ENCODE results near the gene GABRB3. TPM values are rescaled to one million over a fixed set of nuclear protein-coding genes. Genes with fewer than 3 reads are reported as not detected.

GABRB3 gene
- polyA plus RNA-seq, 1 donor from 2014 or later: 78.3 TPM

DNA sequence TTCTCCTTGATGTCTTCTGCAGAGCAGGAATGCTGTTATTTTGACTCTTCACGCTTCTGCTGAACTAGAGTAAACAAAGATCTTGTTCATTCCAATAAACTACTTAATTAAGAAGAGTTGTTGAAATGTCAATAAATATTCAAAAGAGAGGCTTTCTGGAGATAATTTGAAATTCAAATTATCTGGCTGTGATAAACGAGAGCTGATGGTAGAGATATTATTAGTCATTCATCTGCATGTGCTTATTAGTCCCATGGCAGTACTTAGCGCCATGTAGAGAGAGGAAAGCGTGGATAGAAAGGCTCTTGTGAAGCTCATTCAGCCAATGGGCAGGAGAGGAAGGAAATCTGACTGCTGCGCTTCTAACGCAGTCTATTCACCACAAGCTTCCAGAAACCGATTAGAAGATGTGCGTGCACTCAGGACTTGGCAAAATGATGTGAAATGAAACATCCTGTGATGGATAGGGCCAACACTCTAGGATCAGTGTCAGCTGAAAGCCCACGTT, 251.1 kb downstream of the GABRB3 start:
- Histone ChIP-seq H2AFZ (ENCODE audit: low read depth, low read length) (no peak overlapping the region), H3K79me2 (replicated peaks; ENCODE audit: insufficient read depth, low read length) (no peaks in the 10 kb centered on the region), H3F3A (ENCODE audit: insufficient read depth, low read length, poor library complexity, severe bottlenecking) (no peaks in the 10 kb centered on the region), H3K9me3 (ENCODE audit: low read length) (no peaks in the 10 kb centered on the region), H3K4me3 (ENCODE audit: low read length) (peak overlapping the region; percentile 38), H3K9me2 (ENCODE audit: insufficient read depth, low read length) (no peaks in the 10 kb centered on the region), H3K36me3 (ENCODE audit: insufficient read depth, low read length) (no peaks in the 10 kb centered on the region), H3K27me3 (ENCODE audit: insufficient read depth, low read depth, low read length) (no peaks in the 10 kb centered on the region), H4K20me1 (ENCODE audit: insufficient read depth) (no peaks in the 10 kb centered on the region), H3K4me2 (ENCODE audit: low read length) (no peak overlapping the region), H3K27ac (ENCODE audit: low read length) (peak overlapping the region; percentile 26), H3K9ac (ENCODE audit: low read length) (no peak overlapping the region)
- TF ChIP-seq MXI1 (conservative IDR thresholded peaks at IDR 0.05; ENCODE audit: poor library complexity, severe bottlenecking): no peak

DNA sequence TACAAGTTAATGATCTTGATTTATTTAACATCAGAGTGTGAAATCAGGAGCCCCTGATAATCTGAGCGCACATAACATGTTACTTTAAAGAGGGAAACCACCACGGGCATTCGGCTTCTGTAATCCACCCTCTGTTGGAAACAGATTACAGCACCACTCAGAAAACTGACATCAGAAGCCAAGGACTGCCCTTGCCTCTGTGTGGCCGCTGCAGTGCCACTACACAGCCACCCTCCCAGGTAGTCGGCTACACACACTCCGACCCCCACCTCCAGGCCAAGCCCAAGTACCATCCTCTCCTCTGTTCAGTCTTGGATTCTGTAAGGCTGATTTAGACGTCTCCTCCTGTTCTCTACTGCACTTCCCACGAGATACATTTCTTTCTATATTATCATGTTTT, 251.7 kb downstream of the GABRB3 start:
- Histone ChIP-seq H3K36me3 (ENCODE audit: insufficient read depth, low read length) (no peaks in the 10 kb centered on the region), H4K20me1 (ENCODE audit: insufficient read depth) (no peaks in the 10 kb centered on the region), H3F3A (ENCODE audit: insufficient read depth, low read length, poor library complexity, severe bottlenecking) (no peaks in the 10 kb centered on the region), H3K9me3 (ENCODE audit: low read length) (no peaks in the 10 kb centered on the region), H3K9me2 (ENCODE audit: insufficient read depth, low read length) (no peaks in the 10 kb centered on the region), H3K4me2 (ENCODE audit: low read length) (no peak overlapping the region), H3K79me2 (replicated peaks; ENCODE audit: insufficient read depth, low read length) (no peaks in the 10 kb centered on the region), H2AFZ (ENCODE audit: low read depth, low read length) (no peak overlapping the region), H3K27ac (ENCODE audit: low read length) (no peak overlapping the region), H3K27me3 (ENCODE audit: insufficient read depth, low read depth, low read length) (no peaks in the 10 kb centered on the region), H3K9ac (ENCODE audit: low read length) (no peak overlapping the region), H3K4me3 (ENCODE audit: low read length) (no peak overlapping the region)
- TF ChIP-seq MXI1 (conservative IDR thresholded peaks at IDR 0.05; ENCODE audit: poor library complexity, severe bottlenecking) (no peak), EP300 (conservative IDR thresholded peaks at IDR 0.05; ENCODE audit: poor library complexity, severe bottlenecking) (no peak), RAD21 (conservative IDR thresholded peaks at IDR 0.05) (no peak), SMC3 (conservative IDR thresholded peaks at IDR 0.05; ENCODE audit: poor library complexity) (no peak), EZH2 (IDR thresholded peaks at IDR 0.05; ENCODE audit: borderline replicate concordance, insufficient read depth, low read length, poor library complexity, severe bottlenecking) (no peak), POLR2AphosphoS5 (IDR thresholded peaks at IDR 0.05) (no peak), TAF1 (IDR thresholded peaks at IDR 0.05; ENCODE audit: low read depth) (no peak)
- TF ChIP-seq, protein P1, sequence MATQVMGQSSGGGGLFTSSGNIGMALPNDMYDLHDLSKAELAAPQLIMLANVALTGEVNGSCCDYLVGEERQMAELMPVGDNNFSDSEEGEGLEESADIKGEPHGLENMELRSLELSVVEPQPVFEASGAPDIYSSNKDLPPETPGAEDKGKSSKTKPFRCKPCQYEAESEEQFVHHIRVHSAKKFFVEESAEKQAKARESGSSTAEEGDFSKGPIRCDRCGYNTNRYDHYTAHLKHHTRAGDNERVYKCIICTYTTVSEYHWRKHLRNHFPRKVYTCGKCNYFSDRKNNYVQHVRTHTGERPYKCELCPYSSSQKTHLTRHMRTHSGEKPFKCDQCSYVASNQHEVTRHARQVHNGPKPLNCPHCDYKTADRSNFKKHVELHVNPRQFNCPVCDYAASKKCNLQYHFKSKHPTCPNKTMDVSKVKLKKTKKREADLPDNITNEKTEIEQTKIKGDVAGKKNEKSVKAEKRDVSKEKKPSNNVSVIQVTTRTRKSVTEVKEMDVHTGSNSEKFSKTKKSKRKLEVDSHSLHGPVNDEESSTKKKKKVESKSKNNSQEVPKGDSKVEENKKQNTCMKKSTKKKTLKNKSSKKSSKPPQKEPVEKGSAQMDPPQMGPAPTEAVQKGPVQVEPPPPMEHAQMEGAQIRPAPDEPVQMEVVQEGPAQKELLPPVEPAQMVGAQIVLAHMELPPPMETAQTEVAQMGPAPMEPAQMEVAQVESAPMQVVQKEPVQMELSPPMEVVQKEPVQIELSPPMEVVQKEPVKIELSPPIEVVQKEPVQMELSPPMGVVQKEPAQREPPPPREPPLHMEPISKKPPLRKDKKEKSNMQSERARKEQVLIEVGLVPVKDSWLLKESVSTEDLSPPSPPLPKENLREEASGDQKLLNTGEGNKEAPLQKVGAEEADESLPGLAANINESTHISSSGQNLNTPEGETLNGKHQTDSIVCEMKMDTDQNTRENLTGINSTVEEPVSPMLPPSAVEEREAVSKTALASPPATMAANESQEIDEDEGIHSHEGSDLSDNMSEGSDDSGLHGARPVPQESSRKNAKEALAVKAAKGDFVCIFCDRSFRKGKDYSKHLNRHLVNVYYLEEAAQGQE (IDR thresholded peaks at IDR 0.05; ENCODE audit: borderline replicate concordance): no peak
- TF ChIP-seq, protein P2, sequence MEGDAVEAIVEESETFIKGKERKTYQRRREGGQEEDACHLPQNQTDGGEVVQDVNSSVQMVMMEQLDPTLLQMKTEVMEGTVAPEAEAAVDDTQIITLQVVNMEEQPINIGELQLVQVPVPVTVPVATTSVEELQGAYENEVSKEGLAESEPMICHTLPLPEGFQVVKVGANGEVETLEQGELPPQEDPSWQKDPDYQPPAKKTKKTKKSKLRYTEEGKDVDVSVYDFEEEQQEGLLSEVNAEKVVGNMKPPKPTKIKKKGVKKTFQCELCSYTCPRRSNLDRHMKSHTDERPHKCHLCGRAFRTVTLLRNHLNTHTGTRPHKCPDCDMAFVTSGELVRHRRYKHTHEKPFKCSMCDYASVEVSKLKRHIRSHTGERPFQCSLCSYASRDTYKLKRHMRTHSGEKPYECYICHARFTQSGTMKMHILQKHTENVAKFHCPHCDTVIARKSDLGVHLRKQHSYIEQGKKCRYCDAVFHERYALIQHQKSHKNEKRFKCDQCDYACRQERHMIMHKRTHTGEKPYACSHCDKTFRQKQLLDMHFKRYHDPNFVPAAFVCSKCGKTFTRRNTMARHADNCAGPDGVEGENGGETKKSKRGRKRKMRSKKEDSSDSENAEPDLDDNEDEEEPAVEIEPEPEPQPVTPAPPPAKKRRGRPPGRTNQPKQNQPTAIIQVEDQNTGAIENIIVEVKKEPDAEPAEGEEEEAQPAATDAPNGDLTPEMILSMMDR (IDR thresholded peaks at IDR 0.05; ENCODE audit: poor library complexity, severe bottlenecking): no peak

DNA sequence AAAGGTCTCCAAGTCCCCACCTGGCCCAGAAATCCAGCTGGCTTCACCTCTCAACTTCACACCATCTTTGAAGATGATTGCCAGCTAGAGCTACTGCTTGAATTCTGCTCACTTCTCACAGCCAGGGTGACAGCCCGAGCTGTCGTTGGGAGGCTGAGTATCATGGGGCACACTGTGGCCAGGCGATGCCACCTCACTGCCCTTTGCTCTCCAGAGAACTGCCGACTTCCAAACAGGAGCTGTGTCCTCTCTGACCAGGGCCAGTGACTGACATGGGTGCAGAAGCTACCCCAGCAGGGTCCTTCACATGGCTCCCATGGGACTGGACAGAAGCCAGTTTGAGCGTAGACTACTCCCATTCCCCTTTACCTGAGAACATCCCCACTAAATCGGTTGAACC, 254.0 kb downstream of the GABRB3 start:
- no peaks in the 10 kb centered on the region for H3K36me3 ChIP-seq (ENCODE audit: insufficient read depth, low read length)
- TF ChIP-seq RAD21 (conservative IDR thresholded peaks at IDR 0.05) (no peak), POLR2AphosphoS5 (IDR thresholded peaks at IDR 0.05) (no peak), EP300 (conservative IDR thresholded peaks at IDR 0.05; ENCODE audit: poor library complexity, severe bottlenecking) (no peak), EZH2 (IDR thresholded peaks at IDR 0.05; ENCODE audit: borderline replicate concordance, insufficient read depth, low read length, poor library complexity, severe bottlenecking) (no peak), TAF1 (IDR thresholded peaks at IDR 0.05; ENCODE audit: low read depth) (no peak), SMC3 (conservative IDR thresholded peaks at IDR 0.05; ENCODE audit: poor library complexity) (no peak)
- TF ChIP-seq, protein P1 (IDR thresholded peaks at IDR 0.05; ENCODE audit: borderline replicate concordance): no peak
- TF ChIP-seq, protein P2 (IDR thresholded peaks at IDR 0.05; ENCODE audit: poor library complexity, severe bottlenecking): no peak
- no peaks in the 10 kb centered on the region for H4K20me1 ChIP-seq (ENCODE audit: insufficient read depth)
- H2AFZ ChIP-seq (ENCODE audit: low read depth, low read length): no peak overlapping the region
- peak overlapping the region; percentile 6 for H3K27ac ChIP-seq (ENCODE audit: low read length)
- no peaks in the 10 kb centered on the region for H3K27me3 ChIP-seq (ENCODE audit: insufficient read depth, low read depth, low read length)
- no peaks in the 10 kb centered on the region for H3K79me2 ChIP-seq (replicated peaks; ENCODE audit: insufficient read depth, low read length)
- H3K4me2 ChIP-seq (ENCODE audit: low read length): no peak overlapping the region
- no peak overlapping the region for H3K9ac ChIP-seq (ENCODE audit: low read length)
- no peaks in the 10 kb centered on the region for H3K9me3 ChIP-seq (ENCODE audit: low read length)
- no peak overlapping the region for H3K4me3 ChIP-seq (ENCODE audit: low read length)
- no peaks in the 10 kb centered on the region for H3F3A ChIP-seq (ENCODE audit: insufficient read depth, low read length, poor library complexity, severe bottlenecking)
- H3K9me2 ChIP-seq (ENCODE audit: insufficient read depth, low read length): no peaks in the 10 kb centered on the region
